ENCODE measurements around the gene HSBP1.

The HSBP1 gene

DNA sequence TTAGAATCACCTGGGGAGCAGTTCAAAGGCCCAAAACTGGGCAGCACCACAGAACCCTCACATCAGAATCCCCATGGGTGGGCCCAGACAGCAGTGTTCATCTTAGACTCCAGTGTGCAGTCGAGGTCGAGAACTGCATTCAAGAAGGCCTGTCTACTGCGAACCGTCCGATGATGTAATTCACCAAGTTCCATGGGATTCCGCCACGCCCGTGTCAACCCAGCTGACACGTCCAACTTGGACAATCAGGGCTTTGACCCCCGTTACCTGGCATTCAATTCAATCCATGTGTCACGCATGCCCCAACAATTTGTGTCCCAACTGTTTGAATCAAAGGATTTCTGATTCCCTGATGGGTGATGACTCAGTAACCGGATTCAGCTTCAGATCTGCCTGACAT is 9.2 kb downstream of the HSBP1 start:
- H3K9me3 ChIP-seq (ENCODE audit: insufficient read depth, low read depth, low read length): no peaks in the 10 kb centered on the region
- H3K27me3 ChIP-seq (ENCODE audit: insufficient read depth, low read length, poor library complexity, severe bottlenecking): no peaks in the 10 kb centered on the region
- peaks cover 3% of the 10 kb centered on the region; the same call in 1 of the 2 replicates for H3K36me3 ChIP-seq (ENCODE audit: insufficient read depth, low read length)
- no peaks in the 10 kb centered on the region for H3K9me2 ChIP-seq (replicated peaks; ENCODE audit: low read depth, low read length)
- no peaks in the 10 kb centered on the region for H4K20me1 ChIP-seq (ENCODE audit: insufficient read depth, low read length, poor library complexity, severe bottlenecking)
- no peak overlapping the region for H3K9ac ChIP-seq (ENCODE audit: low read depth, low read length, poor library complexity, severe bottlenecking)
- H3F3A ChIP-seq (ENCODE audit: low read depth): no peaks in the 10 kb centered on the region
- H3K4me2 ChIP-seq (ENCODE audit: low read depth, low read length, poor library complexity, severe bottlenecking): no peak overlapping the region
- H3K4me1 ChIP-seq (ENCODE audit: insufficient read depth, low read length, poor library complexity, severe bottlenecking): no peaks in the 10 kb centered on the region
- TF ChIP-seq, protein P1, sequence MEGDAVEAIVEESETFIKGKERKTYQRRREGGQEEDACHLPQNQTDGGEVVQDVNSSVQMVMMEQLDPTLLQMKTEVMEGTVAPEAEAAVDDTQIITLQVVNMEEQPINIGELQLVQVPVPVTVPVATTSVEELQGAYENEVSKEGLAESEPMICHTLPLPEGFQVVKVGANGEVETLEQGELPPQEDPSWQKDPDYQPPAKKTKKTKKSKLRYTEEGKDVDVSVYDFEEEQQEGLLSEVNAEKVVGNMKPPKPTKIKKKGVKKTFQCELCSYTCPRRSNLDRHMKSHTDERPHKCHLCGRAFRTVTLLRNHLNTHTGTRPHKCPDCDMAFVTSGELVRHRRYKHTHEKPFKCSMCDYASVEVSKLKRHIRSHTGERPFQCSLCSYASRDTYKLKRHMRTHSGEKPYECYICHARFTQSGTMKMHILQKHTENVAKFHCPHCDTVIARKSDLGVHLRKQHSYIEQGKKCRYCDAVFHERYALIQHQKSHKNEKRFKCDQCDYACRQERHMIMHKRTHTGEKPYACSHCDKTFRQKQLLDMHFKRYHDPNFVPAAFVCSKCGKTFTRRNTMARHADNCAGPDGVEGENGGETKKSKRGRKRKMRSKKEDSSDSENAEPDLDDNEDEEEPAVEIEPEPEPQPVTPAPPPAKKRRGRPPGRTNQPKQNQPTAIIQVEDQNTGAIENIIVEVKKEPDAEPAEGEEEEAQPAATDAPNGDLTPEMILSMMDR (conservative IDR thresholded peaks at IDR 0.05; ENCODE audit: low read length): no peak
- no peak for TF ChIP-seq EZH2phosphoT487 (IDR thresholded peaks at IDR 0.05; ENCODE audit: borderline replicate concordance)
- H3K79me2 ChIP-seq (ENCODE audit: insufficient read depth, low read length): peaks cover under 1% of the 10 kb centered on the region; the same call in 1 of the 2 replicates
- H3K4me3 ChIP-seq (ENCODE audit: low read length, poor library complexity, severe bottlenecking): no peak overlapping the region
- no peak overlapping the region for H2AFZ ChIP-seq (ENCODE audit: low read length)

DNA sequence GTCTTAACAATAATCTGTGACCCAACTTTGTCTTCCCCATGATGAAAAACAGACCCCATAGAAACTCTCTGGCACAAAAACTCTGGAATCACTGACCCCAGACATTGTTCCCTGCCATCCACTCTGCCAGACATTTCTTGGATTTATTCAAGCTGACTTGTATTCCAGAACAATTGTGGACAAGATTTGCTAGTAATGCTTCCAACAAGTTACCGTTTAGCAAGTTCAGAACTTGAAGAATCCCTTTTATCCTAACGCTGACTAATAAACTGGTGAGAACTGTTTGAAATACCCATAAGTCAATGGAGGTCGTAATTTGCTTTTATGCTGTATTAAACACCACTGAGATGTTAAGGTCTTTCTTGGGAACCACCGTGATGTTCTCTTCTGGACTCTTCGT is 10.5 kb downstream of the HSBP1 start:
- Histone ChIP-seq H2AFZ (ENCODE audit: low read length) (no peak overlapping the region), H3K4me3 (ENCODE audit: low read length, poor library complexity, severe bottlenecking) (no peak overlapping the region), H3K4me2 (ENCODE audit: low read depth, low read length, poor library complexity, severe bottlenecking) (no peak overlapping the region), H4K20me1 (ENCODE audit: insufficient read depth, low read length, poor library complexity, severe bottlenecking) (no peaks in the 10 kb centered on the region), H3F3A (ENCODE audit: low read depth) (no peaks in the 10 kb centered on the region), H3K27me3 (ENCODE audit: insufficient read depth, low read length, poor library complexity, severe bottlenecking) (no peaks in the 10 kb centered on the region), H3K9me2 (replicated peaks; ENCODE audit: low read depth, low read length) (no peaks in the 10 kb centered on the region), H3K9ac (ENCODE audit: low read depth, low read length, poor library complexity, severe bottlenecking) (no peak overlapping the region), H3K79me2 (ENCODE audit: insufficient read depth, low read length) (no peaks in the 10 kb centered on the region), H3K4me1 (ENCODE audit: insufficient read depth, low read length, poor library complexity, severe bottlenecking) (no peaks in the 10 kb centered on the region), H3K9me3 (ENCODE audit: insufficient read depth, low read depth, low read length) (no peaks in the 10 kb centered on the region), H3K36me3 (ENCODE audit: insufficient read depth, low read length) (no peaks in the 10 kb centered on the region)
- TF ChIP-seq, protein P1 (conservative IDR thresholded peaks at IDR 0.05; ENCODE audit: low read length): no peak
- TF ChIP-seq EZH2phosphoT487 (IDR thresholded peaks at IDR 0.05; ENCODE audit: borderline replicate concordance): no peak

DNA sequence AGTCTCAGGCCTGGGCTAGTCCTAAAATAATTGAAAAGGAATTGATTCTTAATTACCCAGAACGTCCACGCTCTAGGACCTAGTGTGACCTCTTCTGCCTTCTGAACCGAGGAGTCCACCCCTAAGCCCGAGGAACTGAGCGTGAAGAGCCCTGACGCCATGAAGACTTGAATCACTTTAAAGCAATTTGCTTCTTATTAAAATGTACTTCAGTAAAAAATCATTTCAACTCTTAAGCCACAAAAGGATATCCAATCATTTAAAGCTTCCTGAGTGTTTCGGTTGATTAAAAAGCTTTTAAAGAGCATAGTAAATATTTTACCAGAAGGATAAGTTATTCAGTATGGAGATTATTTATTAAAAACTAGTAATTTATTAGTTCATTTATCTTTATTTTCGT is 11.6 kb downstream of the HSBP1 start:
- no peaks in the 10 kb centered on the region for H3K9me3 ChIP-seq (ENCODE audit: insufficient read depth, low read depth, low read length)
- H3K36me3 ChIP-seq (ENCODE audit: insufficient read depth, low read length): no peaks in the 10 kb centered on the region
- H3K4me3 ChIP-seq (ENCODE audit: low read length, poor library complexity, severe bottlenecking): no peak overlapping the region
- H3K4me1 ChIP-seq (ENCODE audit: insufficient read depth, low read length, poor library complexity, severe bottlenecking): no peaks in the 10 kb centered on the region
- no peak overlapping the region for H2AFZ ChIP-seq (ENCODE audit: low read length)
- H3K9ac ChIP-seq (ENCODE audit: low read depth, low read length, poor library complexity, severe bottlenecking): no peak overlapping the region
- no peaks in the 10 kb centered on the region for H3K79me2 ChIP-seq (ENCODE audit: insufficient read depth, low read length)
- H4K20me1 ChIP-seq (ENCODE audit: insufficient read depth, low read length, poor library complexity, severe bottlenecking): no peaks in the 10 kb centered on the region
- no peak for TF ChIP-seq EZH2phosphoT487 (IDR thresholded peaks at IDR 0.05; ENCODE audit: borderline replicate concordance)
- TF ChIP-seq, protein P1 (conservative IDR thresholded peaks at IDR 0.05; ENCODE audit: low read length): no peak
- H3K4me2 ChIP-seq (ENCODE audit: low read depth, low read length, poor library complexity, severe bottlenecking): no peak overlapping the region
- H3K9me2 ChIP-seq (replicated peaks; ENCODE audit: low read depth, low read length): no peaks in the 10 kb centered on the region
- no peaks in the 10 kb centered on the region for H3F3A ChIP-seq (ENCODE audit: low read depth)
- H3K27me3 ChIP-seq (ENCODE audit: insufficient read depth, low read length, poor library complexity, severe bottlenecking): no peaks in the 10 kb centered on the region
